Raji (cell line): Measurements from ENCODE around the gene KDR.

Source experiments
- POLR2A ChIP-seq: IDR thresholded peaks from 2 replicates; pipeline ENCODE4 v1.6.1; 2011; ENCODE audit warnings: low read depth, low read length, control low read depth; ENCODE audit not compliant: insufficient read depth

Gene KDR

GRCh38 chr4:55133951-55134350 lies 8.6 kb upstream of the KDR start:
- TF ChIP-seq POLR2A, result no peak

DNA sequence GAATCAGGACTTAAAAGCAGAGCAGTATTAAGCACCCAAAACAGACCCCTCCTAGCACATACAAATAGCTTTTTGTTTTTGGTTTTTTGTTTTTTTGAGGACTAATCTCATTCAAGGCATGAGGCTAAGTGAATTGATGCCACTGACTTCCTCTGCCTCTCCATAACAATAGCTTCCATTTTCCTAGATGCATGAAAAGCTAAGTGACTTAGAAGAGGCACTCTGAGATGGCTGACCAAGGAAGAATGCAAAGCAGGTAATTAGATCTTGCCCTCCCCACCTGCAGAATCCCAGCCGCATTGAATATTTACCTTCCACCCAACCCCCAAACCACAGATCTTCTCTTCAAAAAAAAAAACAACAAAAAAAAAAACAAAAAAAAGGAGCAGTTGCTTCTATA lies 7.4 kb upstream of the KDR start:
- no peak for TF ChIP-seq POLR2A

DNA sequence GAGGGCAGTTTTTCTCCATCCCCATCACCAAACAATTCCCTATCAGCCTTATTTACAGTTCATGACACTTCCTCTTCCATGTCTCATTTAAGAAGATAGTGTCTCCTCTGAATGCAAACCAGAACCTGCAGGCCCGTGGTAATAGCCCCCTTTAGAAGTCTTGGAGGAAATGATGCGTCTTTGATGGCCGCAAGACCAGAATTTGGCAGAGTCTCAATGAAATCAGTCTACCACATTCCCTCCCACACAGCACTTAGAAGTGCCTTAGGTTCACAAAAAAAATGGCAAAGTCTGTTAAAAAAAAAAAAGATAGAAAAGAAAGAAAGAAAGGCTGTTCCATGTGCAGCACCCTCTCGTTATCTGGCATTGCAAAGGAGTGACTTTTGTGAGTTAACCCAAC lies 2.1 kb upstream of the KDR start:
- TF ChIP-seq POLR2A, result no peak

DNA sequence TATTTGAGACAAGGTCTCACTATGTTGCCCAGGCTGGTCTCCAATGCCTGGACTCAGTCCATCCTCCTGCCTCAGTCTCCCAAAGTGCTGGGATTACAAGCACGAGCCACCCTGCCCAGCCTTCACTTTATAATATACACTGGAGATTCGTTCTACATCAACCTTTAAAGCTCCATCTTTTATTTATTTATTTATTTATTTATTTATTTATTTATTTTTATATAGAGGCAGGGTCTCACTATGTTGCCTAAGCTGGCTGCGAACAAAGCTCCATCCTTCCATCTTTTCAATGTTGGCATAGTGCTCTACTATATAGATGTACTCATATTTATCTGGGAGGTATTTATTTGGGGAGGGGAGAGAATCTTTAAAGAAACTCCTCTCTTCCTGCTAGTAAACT lies 1.7 kb upstream of the KDR start:
- no peak for TF ChIP-seq POLR2A

GRCh38 chr4:55125763-55126541 lies 557 bp upstream of the KDR start:
- TF ChIP-seq POLR2A, result no peak

GRCh38 chr4:55124322-55125076 lies 896 bp downstream of the KDR start:
- no peak for TF ChIP-seq POLR2A

- no peak for TF ChIP-seq POLR2A
Measured at GRCh38 chr4:55123791-55124190, 1.6 kb downstream of the KDR start.

DNA sequence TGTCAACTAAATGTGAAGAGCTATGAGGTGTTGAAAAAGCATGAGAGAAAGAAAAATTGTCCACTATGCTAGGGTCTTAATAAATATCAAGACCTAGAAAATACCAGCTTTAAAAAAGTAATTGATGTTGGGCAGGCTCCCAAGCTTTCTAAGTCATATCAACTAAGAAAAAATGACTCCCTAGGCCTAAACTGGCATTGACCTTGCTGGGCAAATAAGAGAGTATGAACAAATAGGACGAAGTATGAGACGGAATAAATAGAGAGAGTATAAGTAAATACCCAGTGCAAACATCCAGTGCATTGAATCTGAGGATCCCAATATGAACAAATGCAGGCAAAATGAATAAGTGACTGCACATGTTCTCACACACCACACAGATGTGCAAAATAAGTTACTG lies 3.2 kb downstream of the KDR start:
- no peak for TF ChIP-seq POLR2A

DNA sequence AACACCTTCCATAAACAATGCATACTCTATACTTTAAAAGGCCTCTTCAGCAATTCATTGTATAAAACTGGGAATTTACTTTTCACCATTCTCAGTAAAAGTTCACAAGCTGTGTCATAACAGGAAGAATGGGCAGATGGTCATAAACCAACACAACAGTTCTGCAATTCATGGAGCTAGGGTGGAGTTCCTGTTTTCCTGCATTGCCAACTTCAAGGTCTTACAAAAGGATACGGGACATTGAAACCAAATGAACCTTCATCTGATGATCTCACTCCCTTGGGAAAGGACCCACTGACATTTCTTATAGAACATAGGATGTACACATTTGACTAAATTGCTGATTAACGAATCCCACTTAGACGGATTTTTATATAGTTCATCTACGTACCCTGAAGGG lies 4.1 kb downstream of the KDR start:
- no peak for TF ChIP-seq POLR2A

DNA sequence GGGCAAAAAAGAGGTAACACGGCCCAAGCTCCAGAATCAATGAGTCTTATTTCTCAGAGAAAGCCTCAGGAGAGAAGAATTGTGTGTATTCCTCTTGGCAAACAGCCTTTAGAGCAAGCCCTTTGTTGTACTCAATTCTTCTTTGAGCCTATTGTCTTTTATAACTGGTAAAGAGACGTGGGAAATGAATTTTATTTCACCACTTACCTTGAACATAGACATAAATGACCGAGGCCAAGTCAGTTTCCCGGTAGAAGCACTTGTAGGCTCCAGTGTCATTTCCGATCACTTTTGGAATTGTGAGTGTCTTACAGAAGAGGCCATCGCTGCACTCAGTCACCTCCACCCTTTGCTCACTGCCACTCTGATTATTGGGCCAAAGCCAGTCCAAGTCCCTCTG lies 7.0 kb downstream of the KDR start:
- no peak for TF ChIP-seq POLR2A

DNA sequence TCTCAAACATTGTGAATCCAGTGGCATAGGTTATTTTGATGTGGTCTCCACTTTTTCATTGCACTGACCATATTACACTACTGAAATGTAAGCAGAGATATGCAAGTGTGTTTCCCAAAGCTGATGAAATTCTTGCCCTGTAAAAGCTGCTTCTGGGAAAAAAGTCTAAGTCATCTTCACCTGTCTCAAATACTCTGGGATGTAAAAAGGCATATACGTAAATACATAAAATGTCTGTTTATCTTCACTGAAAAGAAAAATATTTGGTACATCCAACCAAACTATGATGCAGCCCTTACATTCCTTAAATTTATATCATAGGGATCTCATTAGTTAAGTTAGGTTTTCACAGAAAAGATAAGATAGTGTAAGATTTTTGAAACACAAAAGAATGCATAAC lies 7.9 kb downstream of the KDR start:
- TF ChIP-seq POLR2A, result no peak

DNA sequence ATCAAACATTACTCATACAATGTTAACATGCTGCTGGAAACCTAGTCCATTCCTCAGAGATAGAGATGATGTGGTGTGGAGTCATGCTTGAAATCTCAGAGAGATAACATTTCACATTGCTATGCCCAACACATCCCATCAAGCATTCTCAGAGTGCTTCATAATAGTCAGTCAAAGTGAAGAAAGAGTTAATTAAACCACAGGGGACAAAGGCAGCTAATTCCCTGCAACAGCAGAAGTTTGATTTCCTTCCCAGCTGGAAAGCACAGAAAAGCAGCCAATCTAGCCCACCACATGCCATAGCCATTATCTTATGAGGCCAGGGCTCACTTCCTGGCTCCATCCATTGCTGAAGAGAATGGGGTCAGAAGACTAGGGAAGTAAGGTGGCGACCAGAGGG lies 8.9 kb downstream of the KDR start:
- no peak for TF ChIP-seq POLR2A

GRCh38 chr4:55111601-55112000 lies 13.8 kb downstream of the KDR start:
- no peak for TF ChIP-seq POLR2A

GRCh38 chr4:55110131-55110530 lies 15.3 kb downstream of the KDR start:
- TF ChIP-seq POLR2A, result no peak

DNA sequence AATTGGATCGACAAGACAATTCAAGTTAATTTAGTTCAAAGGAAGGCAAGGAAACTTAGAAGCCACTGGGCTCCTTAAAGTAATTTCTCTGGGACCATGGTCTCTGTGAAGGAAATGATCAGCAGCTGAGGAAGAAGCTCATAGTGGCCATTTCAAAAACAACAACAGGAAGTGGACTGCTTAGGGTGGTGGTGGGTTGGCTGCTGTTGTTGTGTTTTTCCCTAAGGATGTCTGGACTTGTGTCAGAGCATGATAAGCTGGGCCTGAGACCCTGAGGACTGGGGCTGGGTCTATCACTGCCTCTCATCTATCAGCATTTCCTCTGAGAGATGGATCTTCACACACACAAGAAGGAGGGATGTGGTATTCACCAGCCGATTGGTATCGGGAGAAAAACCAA lies 18.3 kb downstream of the KDR start:
- TF ChIP-seq POLR2A, result no peak

DNA sequence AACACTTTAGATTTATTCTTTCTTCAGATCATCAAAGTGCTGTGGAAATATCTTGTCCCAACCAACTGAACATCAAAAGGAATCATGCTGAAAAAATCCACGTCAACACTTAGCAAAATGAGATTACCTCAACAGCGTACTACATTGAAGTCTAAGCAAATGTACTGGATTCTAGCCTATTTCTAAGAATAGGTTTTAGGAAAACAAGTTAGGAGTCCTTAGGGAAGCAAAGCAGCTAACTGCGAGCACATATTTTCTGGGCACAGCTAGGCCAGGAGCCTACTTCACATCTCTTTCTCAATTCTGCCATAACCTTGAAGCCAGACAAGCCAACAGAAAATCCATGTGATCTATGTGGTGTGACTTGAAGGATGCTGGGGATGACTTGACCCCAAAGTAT lies 22.2 kb downstream of the KDR start:
- TF ChIP-seq POLR2A, result no peak
